GM18873 (cell line): Measurements from ENCODE around the gene TEX48.

Source experiments
- ATAC-seq: cut with Tn5 transposase; IDR thresholded peaks from one replicate; pipeline ENCODE4 v1.9.1; 2021; ENCODE audit warnings: mild to moderate bottlenecking, moderate library complexity, moderate number of reproducible peaks; ENCODE audit not compliant: unreplicated experiment, low FRiP score

TEX48 gene

DNA sequence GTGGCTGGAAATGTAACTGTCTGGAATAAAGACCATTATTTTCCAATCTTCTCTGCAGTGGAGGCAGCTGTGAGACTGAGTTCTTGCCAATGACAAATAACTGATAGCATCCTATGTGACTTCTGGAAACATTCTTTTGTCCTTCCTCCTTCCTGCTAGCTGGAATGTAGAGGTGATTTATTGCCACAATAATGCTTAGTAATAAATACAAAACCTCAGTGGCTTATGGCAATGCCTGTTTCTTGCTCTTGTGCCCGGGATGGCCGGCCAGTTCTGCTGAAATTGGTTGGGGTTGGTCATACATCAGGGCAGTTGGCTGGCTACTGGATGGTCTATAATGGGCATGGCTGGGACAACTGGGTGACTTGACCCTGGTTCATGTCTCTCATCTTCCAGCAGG lies 12.2 kb upstream of the TEX48 start:
- ATAC-seq: no peak

DNA sequence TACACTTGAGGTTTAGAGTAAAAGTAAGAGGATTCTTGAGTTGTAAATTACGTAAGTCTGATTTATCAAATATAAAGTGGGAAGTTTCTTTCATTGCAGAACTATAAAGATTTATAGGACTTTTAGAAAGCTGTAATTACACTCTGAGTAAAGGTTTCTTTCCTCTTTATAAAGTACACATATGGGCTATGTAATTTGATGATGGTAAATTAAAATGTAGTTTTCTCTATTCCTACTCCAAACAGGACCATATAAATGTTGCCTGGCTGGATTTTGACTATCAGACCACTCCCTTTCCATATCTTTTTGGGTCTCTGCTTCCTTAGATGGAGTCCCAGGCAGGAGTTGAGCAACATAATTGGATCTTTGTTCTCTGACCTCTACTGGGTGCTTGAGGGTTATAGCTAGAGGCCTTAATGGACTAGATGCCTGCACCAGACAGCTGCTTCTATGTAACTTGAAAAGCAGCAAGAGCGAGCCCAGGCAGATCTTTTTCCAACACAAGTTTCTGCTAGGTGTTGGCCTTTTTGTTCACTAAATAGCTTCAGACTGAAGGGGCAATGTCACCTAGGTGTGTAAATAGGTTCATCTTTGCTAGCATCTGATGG lies 11.4 kb upstream of the TEX48 start:
- no peak for ATAC-seq

DNA sequence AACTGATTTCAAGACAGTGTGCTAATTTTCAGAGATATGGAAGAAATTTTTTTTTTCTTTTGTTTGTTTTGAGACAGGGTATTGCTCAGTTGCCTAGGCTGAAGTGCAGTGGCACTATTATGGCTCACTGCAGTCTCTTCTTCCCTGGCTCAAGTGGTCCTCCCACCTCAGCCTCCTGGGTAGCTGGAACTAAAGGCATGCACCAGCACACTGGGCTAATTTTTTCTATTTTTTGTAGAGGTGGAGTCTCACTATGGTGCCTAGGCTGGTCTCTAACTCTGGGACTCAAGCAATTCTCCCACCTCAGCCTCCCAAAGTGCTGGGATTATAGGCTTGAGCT lies 9.9 kb upstream of the TEX48 start:
- ATAC-seq: no peak

DNA sequence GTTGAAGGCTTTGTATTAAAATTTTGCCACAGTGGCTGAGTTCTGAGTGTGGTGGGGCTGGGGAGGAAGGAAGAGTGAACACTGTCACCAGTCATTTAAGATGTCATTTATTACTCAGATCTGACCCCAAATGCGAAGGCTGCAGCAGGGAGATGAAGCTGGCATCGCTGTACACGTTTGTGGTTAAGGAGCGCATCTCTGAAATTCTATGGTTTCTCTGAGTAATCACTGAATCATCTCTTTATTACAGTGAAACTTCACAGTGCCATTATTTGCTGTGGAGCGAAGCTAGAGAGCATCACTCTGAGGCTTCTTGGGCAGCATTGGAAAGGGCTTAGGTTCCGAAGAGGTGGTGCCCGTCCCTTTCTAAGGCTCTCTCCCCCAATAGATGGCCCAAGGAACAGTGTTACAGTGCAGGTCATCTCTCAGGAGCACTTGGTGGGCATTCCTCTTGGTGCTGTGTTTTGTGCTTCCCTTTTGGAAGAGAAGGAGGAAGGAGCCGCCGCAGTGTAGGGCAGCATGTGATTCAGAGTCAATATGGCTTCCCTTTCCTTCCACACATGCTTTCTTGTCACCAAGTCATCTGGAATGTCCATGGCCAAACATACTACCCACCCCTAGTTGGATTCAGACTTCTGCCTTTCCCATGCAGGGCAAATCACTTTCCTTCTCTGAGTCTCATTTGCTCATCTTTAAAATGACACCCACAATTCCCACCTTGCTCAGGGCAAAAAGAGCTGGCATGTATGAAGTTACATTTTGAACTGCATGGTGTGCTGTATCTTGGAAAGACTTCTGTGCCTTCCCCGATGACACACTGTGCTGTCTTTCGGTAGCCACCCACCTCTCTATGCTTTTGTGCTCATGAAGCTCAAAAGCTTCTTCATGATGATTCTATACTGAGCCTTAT lies 9.3 kb upstream of the TEX48 start:
- ATAC-seq: peak; percentile 59

DNA sequence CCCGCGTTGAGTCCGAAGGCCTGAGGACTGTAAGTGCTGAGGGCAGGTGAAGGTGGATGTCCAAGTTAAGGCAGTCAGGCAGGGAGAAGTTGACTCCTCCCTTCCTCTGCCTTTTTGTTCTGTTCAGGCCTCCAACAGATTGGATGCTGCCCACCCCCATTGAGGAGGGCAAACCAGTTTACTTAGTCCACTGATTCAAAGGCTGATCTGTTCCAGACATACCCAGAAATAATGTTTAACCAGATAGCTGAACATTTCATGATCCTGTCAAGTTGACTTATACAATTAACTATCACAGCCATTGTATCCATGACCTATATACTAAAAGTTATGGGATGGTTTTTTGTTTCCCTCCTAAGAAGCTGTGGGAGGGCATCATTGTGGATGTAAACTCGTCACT lies 8.3 kb upstream of the TEX48 start:
- ATAC-seq: no peak

DNA sequence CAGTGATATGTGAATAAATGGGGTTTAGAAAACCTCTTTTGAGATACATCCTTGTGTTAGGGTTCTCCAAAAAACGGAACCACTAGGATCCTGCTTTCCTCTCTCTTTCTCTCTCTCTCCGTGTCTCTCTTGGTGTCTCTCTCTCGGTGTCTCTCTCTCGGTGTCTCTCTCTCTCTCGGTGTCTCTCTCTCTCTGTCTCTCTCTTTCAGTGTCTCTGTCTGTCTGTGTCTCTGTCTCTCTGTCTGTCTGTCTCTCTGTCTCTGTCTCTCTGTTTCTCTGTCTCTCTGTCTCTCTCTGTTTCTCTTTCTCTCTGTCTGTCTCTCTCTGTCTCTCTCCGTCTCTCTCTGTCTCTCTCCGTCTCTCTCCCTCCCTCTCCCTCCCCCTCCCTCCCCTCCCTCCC lies 7.8 kb upstream of the TEX48 start:
- ATAC-seq: no peak

DNA sequence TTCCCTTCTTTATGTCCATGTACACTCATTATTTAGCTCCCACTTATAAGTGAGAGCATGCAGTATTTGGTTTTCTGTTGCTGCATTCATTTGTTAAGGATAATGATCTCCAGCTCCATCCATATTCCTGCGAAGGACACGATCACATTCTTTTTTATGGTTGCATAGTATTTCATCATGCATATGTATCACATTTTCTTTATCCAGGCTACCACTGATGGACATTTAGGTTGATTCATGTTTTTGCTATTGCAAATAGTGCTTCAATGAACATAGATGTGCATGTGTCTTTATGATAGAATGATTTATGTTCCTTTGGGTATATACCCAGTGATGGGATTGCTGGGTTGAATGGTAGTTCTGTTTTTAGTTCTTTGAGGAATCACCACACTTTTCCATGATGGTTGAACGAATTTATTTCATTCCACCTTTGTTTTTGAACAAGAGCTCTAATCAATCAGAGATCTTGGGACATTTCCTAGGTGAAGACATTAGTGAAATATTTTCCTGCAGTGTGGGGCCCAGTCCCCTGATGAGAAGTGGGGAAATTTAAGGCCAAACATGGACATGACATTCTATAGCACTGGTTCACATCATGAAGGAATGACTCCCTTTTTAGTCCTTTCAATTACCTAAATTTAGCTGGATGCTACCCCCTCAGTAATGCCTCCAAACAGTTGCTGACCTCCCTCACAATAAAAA lies 7.1 kb upstream of the TEX48 start:
- ATAC-seq: no peak

DNA sequence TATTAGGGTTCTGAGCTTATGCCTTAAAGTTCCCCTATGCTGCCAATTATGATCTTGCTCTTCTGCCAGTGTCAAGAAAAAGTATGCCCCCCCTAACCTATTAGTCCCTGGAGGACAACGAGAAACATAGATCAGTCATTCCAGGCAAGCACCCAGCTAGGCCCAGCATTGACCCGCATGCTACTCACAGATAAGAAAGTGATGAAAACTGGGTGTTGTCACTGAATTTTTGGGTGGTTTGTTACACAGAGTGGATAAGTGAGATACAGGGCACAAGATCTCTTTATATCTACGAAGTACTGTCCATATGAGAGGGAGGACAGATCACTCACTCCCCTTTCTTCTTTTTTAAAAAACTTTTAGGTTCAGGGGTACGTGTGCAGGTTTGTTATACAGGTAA lies 6.4 kb upstream of the TEX48 start:
- no peak for ATAC-seq

DNA sequence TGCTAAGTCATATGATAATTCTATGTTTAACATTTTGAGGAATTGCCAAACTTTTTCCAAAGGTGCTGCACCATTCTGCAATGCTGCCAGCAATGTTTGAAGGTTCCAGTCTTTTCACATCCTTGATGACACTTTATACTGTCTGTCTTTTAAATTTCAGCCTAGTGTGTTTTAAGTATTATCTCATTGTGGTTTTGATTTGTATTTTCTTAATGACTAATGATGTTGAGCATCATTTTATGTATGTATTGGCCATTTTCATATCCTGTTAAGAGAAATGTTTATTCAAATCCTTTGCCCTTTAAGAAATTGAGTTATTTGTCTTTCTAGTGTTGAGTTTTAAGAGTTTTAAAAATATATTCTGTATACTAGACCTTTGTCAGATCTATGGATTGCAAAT lies 5.0 kb upstream of the TEX48 start:
- ATAC-seq: no peak

DNA sequence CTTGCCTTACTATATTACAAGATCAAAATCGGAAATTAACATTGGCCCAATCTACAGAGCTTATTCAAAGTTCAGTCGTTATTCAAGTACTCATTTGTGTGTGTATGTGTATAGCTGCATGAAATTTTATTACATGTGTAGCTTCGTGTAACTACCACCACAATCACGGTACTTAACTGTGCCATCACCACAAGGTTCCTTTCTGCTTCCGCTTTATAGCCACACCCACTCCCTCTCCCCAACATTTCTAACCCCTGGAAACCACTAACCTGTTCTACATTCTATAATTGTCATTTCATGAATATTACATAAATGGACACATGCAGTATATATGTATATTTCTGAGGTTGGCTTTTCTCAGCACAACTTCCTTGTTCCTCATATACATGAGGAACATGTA lies 4.0 kb upstream of the TEX48 start:
- ATAC-seq: no peak

DNA sequence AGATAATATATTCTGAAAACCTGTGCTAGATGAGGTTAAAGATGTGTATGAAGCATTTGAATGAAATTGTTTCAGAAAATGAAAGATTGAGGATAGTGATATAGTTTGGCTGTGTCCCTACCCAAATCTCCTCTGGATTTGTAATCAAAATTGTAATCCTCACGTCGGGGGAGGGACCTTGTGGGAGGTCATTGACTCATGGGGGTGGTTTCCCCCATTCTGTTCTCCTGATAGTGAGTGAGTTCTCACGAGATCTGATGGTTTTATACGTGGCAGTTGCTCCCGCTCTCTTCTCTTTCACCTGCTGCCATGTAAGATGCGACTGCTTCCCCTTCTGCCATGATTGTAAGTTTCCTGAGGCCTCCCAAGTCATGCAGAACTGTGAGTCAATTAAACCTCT lies 2.0 kb upstream of the TEX48 start:
- no peak for ATAC-seq

DNA sequence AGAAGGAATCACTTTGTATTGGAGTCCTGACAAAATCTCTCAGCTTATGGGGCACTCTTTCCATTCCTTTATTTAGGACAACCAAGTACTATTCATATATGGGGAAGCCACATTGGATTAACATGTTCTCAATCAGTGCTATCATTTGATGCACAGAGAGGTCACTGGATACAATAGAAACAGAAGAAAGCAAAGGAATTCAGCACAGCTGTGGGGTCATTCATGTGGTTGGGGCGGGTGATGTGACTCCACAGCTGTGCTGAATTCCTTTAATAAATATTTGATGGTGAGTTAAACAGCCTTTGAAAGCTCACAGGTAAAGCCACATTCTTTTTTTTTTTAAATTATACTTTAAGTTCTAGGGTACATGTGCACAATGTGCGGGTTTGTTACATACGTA lies 854 bp upstream of the TEX48 start:
- ATAC-seq: no peak

DNA sequence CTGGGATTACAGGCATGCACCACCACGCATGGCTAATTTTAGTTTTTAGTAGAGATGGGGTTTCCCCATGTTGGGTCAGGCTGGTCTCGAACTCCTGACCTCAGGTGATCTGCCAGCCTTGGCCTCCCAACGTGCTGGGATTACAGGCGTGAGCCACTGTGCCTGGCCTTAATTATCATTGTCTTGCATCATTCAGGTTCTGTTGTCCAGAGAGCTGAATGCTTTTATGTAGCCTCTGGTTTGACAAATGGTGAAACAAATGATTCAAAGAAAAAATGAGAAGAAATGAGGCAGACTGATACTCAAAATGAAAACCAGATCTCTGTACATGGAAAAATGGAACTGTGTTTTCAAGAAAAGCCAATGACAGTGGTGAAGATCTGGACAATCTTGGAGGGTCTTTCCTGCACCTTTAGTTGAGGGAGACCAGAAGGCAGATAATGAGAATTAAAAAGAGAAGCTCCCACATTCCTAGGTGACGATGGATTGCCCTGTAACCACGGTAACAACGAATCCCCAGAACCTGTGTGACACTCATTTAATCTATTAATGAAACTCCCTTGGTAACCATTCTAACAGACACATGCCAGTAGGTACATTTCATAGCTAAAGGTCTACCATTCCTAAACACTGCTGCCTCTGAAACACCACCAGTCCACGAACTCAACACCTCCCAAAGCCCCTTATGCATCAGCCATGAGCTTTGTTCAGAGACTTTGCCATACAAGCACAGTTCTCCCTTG lies 1.6 kb downstream of the TEX48 start:
- no peak for ATAC-seq

DNA sequence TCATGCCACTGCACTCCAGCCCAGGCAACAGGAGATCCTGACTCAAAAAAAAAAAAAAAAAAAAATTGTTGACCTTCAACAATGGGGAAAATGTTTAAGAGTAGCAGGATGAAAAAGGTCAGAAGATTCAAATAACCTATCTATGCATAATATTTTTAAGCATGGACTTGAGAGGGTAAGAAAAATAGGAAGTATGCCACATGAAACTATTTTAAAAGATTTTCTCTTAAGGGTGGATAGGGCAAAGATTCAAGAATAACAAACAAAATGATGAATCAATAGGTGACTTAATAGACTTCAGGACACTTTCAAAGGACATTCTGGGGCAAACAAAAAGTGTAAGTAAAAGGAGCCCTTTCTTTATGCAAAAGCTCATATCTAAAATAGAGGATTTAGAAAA lies 3.2 kb downstream of the TEX48 start:
- ATAC-seq: no peak

DNA sequence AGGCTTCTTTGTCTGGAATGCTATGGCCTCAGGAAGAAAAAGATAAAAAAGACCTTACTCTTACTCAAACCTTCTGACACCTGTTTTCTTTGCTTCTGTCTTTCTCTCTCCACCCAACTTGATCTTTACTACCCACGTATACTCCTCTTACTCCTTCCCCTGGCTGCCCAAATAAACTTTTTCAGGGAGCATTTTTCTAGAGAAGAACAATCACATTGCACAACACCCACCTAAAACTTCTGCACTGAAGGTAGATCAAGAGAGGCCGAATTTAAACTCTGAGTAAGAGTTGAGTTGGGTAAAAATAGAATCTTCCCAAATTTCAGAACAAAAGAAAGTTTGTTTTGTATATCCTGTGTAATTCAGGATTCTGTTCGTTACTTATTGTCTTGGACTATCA lies 3.9 kb downstream of the TEX48 start:
- ATAC-seq: no peak

DNA sequence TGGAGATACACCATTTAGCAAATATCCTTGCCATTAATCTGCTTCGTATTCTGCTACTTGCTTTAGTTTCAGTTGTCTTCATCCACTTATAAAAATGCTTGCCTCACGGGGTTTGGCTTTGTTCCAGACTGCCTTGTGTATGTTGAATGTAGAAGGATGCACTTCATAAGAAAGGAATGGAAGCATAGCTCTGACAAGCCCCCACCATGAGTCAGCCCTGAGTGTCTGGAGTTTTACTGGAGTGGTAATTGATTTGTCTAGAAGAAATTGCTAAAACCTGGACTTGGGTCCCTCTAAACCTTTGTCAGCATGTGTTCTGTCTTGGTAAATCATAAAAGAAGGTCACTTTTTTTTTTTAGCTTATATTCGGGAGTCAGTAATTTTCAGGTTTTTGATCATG lies 4.6 kb downstream of the TEX48 start:
- ATAC-seq: no peak

DNA sequence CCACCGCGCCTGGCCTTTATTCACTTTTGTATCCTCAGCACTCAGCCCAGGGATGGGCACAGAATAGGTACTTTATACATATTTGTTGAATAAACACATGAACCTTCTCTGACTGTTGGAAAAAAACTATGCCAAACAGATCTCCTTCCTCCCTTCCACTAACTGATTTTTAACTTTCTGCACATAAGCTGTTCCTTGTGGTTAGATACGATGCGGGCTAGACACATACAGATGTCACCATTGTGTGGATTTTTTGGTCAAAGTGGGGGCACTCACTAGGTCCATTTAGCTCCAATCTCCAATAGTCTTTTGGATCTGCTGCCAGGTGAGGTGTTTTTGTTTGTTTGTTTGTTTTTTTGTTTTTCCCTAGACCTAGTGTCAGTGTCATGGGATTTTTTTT lies 5.1 kb downstream of the TEX48 start:
- no peak for ATAC-seq

DNA sequence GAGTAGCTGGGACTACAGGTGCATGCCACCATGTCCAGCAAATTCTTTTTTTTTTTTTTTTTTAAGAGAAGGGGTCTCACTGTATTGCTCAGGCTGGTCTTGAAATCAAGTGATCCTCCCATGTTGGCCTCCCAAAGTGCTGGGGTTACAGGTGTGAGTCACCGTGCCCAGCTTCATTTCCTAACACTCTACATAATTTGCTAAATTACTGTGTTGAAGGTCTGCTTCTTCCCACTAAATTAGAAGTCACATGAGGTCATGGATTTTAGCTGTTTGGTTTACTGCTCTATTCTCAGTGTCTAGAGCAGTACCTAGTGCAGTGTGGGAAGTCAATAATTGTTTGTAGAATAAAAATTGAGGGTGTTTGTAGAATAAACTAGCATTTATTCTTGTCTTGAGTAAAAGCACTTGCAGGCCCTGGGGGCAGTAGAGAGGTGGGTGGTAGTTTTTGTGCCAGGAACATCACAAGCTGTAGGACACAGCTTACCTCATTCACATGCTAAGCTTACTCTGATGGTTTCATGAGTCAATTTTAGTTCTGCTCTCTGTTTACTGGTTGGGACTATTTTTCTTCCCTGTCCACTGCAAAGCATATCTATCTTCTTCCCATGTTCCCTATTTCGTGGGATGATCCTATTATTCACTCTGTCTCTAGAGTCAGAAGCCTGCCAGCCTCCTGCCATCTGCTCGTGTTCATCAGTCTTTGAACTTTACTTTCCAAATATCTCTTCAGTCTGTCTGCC lies 7.0 kb downstream of the TEX48 start:
- ATAC-seq: no peak

DNA sequence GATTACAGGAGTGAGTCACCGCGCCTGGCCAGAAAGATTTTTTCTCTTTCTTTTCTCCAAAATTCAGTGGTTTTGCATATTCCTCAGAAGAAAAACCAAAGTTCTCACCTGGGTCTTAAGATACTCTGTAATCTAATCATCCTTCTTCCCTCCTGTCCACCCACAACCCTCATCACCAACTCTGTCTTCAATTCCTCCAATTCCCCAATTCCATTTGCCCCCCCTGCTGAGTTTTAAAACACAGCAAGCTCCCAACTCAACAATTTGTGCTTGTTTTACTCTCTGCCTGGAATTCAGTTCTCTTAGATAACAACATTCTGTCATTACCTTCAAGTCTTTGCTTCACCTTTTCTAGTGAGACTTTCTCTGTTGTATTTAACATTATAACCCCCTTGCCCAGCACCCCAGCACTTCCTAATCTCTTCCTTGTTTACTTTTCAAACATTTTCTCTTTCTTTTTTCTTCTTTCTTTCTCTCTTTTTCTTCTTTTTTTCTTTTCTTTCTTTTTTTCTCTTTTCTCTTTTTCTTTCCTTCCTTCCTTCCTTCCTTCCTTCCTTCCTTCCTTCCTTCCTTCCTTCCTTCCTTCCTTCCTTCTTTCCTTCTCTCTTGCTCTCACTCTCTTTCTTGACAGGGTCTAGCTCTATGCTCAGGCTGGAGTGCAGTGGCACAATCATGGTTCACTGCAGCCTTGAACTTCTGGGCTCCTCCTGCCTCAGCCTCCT lies 7.8 kb downstream of the TEX48 start:
- ATAC-seq: no peak

DNA sequence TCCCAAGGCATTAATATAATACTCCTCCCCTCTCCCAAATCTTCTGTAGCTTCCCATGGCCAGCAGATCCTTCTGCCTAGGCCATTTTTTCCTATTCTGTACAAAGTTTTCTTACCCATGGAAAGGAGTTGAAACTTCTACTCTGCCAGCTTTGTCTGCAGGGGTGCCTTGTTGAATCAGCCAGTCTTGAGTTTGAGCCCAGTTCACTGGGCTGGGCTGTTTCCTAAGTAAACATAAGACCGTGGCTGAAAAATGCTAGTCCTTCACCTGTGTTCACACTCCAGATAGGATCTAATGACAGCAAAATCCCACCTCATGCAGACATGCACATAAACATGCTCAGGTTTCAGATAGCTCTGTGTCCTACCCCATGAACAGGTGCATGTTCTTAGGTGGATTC lies 10.4 kb downstream of the TEX48 start:
- ATAC-seq: no peak
